HG03045 (cell line): ENCODE data around the gene KLHL41.

Experiments
- ATAC-seq: cut with Tn5 transposase; IDR thresholded peaks from one replicate; pipeline ENCODE4 v1.9.1; 2021; ENCODE audit warnings: mild to moderate bottlenecking, moderate library complexity; ENCODE audit not compliant: unreplicated experiment

KLHL41 gene

DNA sequence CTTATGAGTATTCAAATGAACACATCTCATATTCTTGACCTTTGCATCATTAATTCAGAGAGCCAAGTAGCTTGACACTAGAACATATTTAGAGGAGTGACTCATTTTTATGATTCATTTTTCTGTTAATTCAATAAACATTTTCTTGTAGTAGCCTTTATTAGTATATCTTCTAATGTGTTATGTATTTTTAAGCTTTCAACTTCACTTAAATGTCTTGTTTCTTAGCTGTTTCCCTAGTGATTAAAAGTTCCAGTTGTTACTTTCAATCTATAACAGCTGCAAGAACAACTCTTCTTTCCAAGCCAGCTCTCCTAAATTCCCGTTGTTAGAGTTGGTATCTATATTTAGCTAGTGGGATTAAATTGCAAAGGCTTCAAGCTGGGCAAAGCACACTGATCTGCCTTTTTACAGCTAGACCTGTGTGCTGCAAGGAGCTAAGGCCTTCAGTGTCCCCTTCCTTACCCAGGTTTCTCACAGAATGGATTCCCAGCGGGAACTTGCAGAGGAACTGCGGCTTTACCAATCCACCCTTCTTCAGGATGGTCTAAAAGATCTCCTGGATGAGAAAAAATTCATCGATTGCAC is at the start of gene KLHL41:
TSS of gene KLHL41 (plus strand) at position 405 of the 588 bp plus-strand sequence. CDS start at position 482, 77 bp downstream.
- no peak for ATAC-seq

DNA sequence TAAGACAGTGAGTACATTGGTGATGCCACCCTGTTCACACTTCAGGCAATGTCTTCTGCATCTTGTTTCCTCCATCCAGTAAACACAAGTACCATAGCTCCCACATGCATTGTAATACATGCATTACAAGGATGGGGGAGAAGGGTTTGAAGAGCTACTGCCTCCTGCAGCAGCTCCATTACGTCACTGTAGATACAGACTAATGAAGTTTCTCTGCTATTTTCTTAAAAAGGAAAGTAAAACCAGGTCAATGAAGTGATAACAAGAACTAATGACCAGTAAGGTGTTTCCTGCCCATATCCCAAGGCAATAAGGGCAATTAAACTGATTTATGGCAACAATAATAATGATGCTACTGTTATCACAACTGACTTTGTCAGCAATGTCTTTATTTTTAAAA is 48.4 kb upstream of the KLHL41 start:
- no peak for ATAC-seq

DNA sequence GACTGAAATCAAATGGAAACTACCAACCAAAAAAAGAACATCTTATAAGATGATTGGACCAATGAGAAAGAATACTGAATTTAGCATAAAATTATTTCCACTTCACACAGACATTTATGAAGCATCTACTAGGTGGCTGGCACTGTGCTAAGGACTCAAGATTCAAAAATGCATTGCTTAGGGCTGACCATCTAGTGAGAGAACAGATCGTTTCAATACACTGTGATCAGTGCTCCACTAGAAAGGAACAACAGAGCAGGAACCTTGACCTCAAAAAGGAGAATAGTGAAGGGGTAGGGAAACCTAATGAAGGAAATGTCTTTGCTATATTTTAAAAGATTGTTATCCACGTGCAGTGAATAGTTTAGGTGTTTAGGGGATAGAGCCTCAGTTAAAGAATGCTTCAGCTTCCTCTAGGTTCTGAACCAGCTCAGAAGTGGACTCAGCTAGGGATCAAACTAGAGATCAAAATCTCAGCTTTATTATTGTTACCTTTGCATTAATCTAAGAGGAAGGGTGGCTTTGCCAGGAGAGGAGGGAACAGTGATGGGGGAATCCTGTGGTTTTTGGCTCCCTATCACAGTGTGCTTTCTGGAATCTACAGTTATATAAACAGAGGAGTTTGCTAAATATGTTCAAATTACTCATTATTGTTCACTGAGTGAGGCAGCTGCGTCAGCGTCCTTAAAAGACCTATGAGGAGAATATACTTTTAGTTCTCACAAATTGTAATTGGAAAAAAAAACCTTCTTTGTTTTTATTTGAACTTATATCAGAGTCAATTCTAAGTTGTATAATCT is 46.4 kb upstream of the KLHL41 start:
- ATAC-seq, result no peak

DNA sequence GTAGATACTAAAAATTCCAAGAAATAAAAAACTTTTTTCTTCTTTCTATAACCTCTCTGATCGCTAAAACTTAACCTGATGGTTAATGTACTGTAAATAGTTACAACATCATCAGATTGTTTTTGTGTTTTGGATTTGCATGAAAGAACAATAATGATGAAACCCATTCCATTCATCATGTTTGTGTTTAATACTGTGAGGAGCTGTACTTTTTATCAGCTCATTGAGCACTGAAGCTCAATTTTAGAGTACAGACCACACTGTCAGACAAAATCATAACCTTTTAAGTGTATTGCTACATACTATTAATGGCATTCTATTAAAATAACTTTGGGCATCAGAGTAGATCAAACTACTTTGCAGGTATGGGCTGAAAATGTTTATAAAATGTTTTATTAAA is 45.0 kb upstream of the KLHL41 start:
- ATAC-seq, result no peak

DNA sequence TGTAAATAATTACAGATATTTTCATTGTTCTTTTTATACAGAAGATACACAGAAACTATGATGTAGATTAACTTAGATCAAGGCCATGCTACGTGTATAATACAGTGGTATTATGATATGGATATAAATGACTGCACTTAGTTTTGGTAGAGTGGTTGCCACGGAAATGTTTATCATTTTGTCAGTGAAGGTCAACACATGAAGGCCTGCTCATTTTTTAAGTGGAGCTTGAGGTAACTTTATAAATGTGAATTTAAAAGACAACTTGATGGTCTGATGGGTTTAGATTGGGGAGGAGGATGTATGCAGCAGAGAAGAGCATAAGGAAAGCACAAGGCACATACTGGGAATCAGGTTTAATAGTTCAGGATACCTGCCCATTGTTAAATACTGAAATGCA is 44.6 kb upstream of the KLHL41 start:
- no peak for ATAC-seq

DNA sequence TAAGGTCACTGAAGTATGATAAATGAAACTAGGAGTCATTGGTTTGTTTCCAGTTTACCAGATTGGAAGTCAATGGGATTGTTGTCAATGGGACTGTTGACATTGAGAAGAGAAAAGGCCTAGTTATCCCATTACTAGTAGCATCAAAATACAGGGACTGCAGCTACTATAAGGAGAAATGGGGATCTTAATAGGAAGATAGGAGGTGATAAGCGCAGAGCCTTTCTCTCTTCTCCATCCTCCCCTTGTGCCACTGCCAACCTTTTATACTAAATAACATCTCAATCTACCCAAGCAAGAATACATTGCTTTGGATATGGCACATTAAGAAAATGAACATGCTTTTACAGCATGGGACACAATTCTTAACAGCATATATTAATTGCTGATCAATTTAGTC is 40.7 kb upstream of the KLHL41 start:
- ATAC-seq, result no peak

DNA sequence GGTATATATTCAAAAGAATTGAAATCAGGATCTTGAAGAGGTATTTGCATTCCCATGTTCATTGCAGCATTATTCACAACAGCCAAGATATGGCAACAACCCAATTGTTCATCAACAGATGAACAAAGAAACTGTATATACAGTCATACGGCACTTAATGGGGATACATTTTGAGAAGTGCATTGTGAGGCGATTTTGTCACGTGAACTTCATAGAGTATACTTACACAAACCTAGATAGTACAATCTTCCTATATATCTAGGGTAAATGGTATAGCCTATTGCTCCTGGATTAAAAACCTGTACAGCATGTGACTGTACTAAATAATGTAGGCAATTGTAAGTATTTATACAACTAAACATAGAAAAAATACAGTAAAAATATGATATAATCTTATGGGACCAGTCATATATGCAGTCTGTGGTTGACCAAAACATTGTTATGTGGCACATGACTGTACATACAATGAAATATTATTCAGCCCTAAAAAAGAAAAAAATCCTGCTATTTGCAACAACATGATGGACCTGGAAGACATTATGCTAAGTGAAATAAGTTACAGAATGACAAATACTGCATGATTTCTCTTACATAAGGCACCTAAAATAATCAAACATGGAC is 39.4 kb upstream of the KLHL41 start:
- no peak for ATAC-seq

DNA sequence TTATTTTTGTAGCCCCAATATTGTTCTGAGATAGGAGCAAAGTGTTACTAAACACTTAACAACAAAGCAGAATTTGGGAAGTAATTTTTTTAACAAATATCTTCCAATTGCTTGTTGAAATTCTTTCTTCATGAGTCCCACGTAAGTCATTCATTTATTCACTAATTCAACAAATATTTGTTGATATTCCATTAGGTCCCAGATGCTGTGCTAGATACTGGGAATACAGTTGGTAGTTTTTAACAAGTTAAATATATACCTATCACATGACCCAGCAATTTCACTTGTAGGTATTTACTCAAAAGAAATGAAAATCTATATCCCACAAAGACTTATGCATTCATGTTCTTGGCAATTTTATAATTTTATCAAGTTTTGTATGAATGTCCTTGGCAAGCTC is 37.3 kb upstream of the KLHL41 start:
- ATAC-seq, result no peak

DNA sequence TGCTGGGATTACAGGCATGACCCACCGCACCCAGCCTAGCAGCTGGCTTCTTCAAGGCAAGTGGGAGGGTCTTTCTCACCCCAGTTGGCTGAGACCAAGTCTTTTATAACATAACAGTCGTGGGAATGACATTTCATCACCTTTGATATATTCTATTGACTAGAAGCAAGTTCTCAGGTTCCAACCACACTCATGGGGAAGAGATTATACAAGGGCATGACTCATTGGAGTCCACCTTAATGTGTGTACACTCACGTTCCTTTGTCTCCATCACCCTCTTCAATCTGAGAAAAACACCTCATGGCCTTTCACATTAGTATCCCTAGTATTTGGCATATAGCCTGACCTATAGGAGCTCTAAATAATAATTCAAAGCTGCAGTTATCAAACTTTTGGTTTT is 33.0 kb upstream of the KLHL41 start:
- ATAC-seq, result no peak

DNA sequence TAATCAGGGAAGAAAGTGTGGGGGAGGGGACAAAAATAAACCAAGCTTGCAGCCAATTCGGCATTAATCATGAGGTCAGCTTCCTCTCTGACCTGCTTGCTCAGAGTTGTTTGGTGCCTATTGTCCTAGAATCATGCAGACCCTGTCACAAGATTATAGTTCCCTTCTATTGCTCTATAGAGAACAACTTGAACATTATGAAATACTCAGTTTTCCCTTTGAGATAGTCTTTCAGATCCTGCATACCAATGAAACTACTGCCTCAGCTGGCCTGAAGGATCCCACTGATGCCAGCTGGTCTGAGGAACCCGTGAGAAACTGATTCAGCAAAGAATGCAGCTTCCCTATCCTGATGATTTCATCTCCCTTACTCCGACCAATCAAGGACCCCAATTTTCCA is 31.2 kb upstream of the KLHL41 start:
- ATAC-seq, result no peak

DNA sequence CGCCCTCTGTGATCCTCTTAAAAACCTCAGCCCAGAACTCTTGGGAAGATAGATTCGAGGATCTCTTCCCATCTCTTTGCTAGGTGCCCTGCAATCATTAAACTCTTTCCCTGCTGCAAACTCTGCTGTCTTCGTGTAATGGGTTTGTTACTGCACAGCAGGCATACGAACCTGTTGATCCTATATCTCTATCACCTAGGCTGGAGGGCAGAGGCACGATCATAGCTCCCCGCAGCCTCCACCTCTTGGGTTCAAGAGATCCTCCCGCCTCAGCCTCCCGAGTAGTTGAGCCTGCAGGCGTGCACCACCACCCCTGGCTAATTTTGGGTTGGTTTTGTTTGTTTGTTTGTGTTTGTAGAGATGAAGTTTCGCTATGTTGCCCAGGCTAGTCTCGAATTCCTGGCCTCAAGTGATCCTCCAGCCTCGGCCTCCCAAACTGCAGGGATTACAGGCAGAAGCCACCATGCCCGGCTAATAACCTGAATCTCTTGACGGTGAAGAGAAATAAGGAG is 30.7 kb upstream of the KLHL41 start:
- no peak for ATAC-seq

DNA sequence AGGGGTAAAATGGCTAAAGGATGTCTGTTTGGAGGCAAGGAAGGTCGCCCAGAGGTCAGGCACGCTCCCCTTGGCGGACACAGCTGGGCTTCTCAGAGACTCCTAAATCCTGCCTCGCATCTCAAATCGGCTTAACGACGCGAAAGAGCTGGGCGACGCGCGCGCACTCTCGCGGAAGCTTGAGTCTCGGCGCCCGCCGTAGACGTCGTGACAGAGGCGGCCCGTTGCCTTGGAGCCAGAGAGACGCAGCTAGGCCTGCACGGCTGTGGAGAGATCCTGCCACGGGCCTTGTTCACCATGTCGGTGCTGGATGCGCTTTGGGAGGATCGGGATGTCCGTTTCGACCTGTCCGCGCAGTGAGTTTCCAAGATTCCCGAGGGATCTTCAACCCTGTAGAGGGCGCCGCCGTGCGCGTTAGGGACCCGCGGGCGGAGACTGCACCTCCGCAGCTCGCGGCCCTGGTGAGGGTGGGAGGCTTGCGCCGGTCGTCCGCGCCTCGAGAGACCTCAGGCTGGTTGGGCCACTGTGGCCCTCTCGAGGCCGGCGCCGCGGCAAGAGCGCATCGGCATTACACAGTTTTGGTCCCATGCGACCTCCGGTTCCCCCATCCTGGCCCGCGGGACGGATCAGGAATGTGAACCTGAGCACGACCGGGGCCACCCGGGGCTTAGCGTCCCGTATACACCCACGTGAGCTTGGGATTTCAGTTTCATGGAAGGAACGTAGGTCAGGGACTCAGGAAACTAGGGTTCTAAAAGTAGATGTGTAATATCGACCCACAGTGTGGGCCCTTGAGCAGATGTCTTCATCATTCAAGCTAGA is 30.0 kb upstream of the KLHL41 start, which contains the start of gene BBS5:
TSS of gene BBS5 (plus strand) at position 238 of the 822 bp plus-strand sequence. CDS start at position 298, 60 bp downstream.
- ATAC-seq, result peak; percentile 96

DNA sequence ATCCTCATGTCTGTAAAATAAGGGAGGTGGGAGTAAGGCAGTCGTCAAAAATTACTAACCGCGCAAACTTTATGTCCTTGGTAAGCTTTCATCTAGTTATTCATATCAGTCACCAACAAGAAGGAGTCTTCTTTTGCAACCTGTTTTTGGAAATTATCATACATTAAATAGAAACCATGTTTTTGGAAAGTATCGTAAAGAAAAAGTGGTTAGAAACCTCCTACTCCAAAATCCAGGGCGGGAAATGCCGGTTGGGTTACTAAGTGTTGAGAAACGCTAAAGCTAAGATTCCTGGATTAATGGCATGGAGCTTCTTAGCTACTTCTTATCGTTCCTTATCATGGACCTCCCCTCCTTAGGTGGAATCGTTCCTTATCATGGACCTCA is 29.4 kb upstream of the KLHL41 start:
- no peak for ATAC-seq

DNA sequence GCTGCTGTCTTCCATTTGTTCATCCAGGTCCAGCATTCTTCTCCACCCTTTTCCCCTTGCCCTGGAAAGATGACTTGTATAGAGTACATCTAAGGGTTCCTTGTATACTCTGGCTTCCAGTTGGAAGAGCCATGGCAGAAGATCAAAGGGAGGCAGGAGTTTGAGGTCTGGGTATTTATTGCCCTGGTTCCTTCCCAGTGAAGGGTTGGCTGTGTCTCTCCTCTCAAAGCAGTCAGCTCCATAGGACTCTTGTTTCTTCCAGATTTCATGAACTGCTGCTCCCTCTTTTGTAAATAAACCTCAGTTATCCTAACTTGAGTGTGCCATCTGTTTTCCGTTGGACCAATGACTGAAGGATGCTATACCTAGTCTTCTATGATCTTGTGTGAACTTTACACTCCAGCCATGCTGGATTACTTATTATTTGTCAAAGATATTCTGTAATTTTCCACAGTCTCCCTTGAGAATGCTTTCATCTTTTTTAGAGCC is 23.8 kb upstream of the KLHL41 start:
- no peak for ATAC-seq

DNA sequence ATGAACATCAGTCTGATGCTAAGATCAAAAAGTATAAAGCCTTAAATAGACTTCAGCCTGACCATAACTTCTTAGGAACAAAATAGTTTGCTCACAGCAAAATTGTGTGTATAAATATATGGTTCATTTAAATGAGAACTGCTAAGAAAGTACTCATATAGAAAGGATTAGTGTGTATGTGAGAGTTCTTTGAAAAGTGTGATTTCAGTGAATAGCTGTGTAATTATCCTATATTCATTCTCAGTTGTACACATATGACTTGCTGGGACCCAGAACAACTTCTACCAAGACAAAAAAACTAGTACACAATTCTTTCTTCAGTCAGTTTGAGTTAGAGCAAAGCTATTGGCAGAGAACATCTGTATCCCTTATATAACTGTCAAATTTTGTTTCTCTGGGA is 23.0 kb upstream of the KLHL41 start:
- no peak for ATAC-seq

DNA sequence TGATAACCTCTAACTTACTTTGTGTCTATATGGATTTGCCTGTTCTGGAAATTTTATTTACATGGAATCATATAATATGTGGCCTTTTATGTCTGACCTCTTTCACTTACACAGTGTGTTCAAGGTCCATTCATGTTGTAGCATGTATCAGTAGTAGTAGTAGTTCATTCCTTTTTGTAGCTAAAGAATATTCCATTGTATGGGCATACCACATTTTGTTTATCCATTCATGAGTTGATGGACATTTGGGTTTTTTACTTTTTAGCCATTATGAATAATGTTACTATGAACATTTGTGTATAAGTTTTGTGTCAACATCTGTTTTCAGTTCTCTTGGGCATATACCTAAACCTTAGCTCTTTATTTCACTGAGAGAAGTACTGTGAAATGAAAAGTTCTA is 18.7 kb upstream of the KLHL41 start:
- no peak for ATAC-seq

DNA sequence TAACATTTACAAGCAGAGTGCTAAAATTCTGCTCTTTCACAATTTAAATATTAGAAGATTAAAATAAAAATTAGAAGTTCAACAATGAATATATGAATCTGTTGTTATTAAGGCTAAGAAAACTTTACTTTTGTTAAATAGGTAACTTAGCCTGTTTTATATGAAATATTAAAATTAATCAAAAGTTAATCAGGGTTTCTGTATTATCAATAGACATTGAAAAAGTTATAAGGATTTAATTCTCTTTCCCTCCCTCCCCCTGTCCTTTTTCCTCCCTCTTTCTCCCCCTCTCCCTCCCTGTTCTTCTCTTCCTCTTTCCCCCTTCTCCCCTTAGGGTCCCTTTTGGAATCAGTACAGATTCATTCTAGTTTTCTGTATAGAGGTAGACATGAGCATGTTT is 18.1 kb upstream of the KLHL41 start:
- no peak for ATAC-seq

DNA sequence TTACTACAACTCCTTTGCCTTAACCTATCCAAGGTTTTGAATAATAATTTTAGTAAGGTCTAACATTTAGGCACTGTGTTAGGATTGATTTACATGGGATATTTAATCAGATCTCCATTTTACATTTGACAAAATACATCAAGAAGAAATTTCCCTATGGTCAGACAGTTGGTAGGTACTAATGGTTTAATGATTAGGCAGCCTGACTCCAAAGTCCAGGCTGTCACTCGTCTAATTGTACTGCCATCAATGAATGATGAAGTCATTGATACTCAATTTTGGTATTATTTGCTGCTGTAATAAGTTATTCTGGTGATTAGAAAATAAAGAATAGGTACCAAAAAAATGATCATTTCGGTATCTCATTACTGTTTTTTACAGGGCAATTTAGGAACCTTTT is 16.1 kb upstream of the KLHL41 start:
- ATAC-seq, result no peak

DNA sequence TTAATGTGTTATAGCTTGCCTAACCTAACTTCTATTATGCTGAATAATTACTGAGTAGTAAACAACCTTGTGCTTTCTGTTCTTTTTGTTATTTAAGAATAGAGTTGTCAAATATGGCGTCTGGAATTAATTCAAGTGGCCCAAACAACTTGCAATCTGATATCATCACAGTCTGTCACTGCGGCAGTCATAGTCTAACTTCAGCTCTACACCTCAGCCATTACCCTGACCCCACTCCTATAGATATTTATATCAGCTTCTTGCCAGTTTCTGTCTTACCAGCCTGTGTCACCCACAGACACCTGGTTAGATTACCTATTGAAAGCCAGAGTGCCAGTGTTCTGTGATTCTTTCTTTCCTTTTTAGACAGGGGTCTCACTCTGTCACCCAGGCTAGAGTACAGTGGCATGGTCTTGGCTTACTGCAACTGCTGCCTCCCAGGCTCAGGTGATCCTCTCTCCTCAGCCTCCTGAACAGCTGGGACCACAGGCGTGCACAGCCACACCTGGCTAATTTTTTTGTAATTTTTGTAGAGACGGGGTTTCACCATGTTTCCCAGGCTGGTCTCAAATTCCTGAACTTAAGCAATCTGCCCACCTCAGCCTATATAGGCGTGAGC is 14.1 kb upstream of the KLHL41 start:
- ATAC-seq, result no peak

DNA sequence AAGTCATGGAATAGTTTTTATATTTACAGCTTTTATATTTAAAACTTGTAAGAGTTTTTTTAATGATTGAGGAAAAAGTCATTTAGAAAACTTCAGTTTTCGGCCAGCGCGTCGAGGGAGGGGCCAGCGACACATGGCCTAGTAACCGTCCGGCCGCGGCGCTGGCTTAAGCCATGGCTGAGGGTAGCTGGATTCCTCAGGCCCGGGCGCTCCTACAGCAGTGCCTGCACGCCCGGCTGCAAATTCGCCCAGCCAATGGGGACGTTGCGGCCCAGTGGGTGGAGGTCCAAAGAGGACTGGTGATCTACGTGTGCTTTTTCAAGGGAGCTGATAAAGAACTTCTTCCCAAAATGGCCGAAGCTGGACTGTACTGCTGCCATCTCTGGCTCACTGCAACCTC is 4.9 kb upstream of the KLHL41 start:
- no peak for ATAC-seq

DNA sequence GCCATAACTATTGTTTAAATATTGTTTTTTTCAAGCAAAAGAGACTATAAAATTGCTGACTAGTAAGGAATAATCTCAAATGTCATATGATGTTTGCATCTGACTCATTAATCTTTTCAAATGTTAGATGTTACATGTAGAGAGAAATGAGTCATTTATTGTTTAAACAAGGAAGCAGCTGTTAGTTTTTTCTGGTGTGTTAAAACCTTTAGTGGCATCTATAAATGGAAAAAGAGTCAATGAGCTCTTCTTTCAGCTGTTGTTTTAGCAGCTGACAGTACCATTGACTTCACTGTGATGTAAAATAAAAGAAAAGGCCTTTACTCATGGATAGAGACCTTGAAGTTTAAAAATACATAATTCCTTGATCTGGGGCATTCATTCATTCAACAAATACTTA is 1.8 kb upstream of the KLHL41 start:
- no peak for ATAC-seq
